ENCODE measurements around the gene SAG.
"Not testable (repeated sequence)": the region's sequence is repeated elsewhere in the genome, so short reads cannot be mapped to it uniquely, and the experiment has no call there.

The SAG gene

DNA sequence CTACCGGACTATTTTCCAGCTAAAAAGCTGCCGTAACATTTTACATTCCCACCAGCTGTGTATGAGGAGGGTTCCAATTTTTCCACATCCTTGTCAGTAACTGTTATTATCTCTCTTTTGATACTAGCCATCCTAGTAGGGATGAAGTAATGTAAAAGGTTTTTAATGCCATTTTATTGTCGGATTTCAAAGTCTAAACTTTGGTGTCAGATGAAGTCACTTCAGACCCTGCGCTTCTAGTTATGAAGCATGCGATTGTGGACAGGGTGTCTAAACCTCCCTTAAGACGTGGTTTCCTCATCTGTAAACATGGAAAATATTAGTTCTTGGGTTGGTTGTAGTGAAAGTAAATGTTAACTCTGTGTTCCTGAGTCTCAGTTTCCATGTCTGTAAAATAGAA, 51.3 kb downstream of the SAG start:
- DNase-seq, result no peak

DNA sequence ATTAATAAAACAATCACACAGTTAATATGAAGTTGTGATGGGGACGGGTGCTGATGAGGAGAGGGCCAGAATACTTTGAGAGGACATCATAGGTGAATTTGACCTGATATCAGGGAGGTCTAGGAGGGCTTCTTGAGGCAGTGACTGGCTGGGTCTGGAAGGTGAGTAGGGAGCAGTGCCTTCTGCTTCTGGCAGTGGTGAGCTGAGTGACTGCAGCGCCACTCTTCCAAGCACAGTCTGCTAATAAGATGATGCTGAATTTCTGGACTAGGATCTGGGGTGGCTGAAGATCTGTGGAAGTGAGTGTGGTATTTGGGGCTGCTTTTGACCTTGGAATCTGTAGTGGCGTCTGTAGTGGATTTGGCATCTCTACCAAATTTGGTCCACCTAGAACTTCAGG, 52.2 kb downstream of the SAG start:
- no peak for DNase-seq

DNA sequence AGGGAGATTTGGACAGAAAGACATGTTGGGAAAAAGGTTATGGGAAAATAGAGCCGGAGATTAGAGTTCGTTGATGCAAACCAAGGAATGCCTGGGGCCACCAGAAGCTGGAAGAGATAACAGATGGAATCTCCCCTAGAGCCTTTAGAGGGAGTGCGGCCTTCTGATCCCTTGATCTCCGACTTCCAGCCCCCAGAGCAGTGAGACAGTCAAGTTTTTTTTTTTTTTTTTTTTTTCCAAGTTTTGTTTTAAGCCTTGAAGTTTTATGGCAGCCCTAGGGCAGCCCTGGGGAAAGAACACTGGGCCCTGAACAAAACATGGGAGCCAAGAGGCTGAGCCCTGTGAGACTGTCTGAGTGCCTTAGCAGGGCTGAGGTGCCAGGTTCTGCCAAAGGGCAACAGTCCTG, 53.2 kb downstream of the SAG start:
- DNase-seq, result no peak

DNA sequence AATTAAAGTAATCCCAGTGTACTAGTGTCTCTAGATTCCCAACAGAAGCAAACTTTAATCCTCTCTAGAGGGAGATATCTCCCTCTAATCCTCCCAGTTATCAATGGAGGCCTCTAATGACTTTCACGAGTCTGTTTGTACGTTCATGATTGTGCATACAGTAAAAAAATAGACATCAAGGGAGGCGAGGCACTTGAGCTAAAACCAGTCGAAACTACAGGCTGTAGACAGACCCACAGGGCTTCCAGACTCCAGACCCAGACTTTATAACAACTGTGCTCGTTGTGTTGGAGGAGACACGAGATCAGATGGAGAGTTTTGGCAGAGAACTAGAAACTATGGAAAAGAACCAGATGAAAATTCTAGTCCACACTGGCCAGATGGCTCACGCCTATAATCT, 53.7 kb downstream of the SAG start:
- no peak for DNase-seq

DNA sequence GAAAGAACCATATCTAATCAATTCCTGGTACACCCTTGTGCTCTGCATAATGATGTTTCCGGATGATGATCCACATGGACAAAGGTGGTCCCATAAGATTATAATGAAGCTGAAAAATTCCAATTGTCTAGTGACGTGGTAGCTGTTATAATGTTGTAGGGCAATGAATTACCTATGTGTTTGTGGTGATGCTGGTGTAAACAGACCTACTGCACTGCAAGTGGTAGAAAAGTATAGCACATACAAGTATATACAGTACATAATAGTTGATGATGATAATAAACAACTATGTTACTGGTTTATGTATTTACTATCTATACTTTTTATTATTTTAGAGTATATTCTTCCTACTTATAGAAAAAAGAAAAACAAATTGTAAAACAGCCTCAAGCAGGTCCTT, 55.1 kb downstream of the SAG start:
- no peak for DNase-seq

DNA sequence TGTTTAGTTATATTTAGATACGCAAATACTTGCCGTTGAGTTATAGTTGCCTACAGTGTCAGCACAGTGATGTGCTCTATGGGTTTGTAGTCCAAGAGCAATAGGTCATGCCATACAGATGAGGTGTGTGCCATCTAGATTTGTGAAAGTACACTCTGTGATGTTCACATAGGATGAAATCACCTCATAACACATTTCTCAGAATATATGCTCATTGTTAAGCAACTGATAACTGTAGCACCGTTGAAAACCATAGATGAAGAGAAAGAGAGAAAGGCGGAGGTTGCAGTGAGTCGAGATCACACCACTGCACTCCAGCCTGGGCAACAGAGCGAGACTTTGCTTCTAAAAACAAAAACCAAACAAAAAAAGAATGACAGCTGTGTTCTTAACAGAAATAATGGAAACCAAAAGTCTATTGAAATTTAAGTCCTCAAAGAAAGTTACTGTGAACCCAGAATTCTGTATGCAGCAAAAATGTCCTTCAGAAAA, 56.2 kb downstream of the SAG start:
- DNase-seq, result no peak

DNA sequence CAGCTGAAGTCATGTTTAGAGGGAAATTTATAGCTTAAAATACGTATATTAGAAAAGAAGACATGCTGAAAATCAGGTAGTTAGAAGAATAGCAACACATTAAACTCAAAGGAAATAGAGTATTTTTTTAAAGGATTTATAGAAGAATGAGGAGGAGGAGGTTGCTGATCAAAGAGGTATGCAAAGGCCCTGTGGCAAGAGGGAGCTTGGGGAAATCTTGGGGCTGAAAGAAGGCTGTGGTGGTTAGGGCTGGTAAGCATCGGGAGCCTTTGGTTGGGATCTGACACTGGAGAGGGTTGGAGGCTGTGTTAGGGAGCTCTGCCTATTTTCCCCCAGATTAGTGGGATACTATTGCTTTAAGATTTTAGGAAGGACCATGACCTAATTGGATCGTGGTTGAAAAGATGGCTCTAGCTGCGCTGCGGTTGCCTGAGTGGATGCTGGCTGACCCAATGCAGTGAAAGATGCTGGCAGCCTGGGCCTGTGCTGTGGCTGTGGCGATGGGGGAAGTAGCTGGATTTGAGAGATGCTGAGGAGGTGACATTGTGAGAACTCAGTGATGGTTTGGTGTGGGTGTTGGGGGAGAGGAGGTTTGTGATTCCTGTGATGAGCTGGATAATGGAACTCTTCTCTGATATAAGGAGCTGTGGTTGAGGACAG, 58.4 kb downstream of the SAG start:
- no peak for DNase-seq

DNA sequence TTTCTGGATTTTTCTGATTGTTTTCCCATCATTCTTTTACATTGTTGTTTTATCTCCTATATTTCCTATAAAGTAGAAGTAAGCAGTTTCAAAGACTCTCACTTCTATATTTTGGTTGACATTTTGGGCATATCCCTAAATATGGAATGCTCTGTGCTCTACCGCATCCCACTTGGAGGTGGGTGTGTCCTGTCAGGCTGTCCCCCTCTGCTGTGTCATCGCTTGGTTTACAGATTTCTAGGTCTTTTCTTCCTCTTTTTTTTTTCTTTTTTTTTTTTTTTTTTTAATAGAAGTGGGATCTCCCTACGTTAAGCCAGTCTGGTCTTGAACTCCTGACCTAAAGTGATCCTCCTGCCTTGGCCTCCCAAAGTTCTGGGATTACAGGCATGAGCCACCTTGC, 60.0 kb downstream of the SAG start:
- DNase-seq, result no peak

DNA sequence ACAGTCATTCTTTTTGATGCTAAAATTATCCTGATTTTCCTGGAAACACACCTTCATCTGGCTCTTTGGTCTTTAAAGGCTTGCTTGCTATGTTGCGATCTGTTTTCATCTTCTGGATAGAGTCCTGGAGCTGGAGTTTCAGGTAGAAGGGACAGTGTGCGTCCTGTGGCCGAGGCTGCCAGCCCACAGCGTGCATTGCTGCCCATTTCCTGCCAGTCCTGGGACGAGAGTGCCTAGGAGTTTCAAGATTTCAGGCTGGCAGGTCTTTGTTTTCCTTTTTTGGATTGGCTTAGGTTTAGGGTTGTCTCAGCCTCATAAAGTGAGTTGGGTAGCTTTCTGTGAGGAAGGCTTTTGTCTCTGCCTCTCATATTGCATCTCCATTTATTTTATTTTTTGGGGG, 61.1 kb downstream of the SAG start:
- DNase-seq, result no peak

DNA sequence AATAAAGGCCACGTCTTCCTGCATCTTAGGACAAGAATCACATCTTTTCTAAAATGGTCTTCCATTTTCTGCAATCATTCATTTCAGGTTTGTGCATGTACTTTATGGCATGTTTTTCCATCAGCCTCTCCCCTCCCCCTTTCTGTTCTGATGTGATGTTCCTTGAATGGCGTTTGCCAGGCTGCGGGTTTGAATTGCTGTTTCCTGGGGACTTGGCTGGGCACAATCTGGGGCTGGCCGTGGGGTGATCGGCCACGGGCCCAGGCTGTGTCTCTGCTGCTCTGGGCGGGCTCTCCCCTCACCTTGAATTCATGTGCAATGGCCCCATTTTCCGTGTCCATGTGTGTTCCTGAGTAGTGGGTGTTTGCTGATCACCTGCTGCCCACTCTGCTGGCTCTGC, 61.8 kb downstream of the SAG start:
- DNase-seq, result no peak

DNA sequence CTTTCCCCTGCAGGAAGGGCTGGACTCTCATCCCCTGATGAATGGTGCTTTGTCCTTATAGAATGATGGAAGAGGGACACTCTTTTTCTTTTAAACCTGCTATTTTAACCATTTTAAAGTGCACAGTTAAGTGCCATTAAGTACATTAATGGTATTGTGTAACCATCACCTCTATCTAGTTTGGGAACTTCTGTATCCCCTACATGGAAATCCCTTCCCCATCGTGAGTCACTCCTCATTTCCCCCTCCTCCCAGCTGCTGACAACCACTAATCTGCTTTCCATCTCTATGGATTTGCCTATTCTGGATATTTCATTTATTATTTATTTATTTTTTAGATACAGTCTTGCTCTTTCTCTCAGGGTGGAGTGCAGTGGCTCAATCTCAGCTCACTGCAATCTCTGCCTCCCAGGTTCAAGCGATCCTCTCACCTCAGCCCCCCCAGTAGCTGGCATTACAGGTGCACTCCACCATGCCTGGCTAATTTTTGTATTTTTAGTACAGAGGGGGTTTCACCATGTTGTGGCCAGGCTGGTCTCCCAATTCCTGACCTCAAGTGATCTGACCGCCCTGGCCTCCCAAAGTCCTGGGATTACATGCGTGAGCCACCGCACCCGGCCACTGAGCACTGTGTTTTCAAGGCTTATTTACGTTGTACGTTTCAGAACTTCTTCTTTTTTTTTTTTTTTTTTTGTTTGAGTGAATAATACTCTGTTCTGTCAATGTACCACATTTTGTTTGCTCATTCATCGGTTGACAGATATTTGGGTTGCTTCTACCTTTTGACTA, 62.5 kb downstream of the SAG start:
- no peak for DNase-seq

DNA sequence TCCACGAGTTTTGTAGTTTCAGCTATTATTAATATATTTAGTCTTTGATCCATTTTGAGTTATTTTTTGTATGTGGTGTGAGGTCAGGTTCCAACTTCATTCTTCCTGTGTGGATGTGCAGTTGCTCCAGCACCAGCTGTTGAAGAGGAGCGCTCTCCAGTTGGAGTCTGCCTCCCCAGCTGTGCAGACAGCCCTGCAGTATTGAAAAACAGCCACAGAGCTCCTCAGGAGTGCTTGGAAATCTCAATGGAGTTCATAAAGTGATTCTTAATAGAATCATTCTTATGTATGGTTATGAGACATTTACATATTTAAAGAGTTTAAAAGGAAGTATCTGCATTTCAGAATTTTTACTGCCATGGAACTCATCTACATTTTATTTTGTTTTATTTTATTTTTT, 64.0 kb downstream of the SAG start:
- DNase-seq, result no peak

DNA sequence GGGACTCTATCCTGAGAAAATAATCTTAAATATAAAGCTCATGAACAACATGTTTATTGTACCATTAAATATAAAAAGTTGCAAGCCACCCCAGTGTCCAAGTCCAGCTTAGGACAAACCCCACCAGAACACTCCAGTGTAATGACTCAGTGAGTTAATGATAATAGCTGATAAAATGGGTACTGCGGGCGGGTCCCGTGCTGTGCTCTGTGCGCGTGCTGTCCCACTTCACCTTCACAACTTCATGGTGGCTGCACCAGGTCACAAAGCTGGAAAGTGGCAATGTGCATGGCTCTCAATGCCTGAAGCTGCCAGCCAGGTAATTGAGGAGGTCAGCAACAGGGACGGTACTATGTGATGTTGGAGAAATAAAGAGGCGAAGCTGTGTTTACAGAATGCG, 65.2 kb downstream of the SAG start:
- no peak for DNase-seq

DNA sequence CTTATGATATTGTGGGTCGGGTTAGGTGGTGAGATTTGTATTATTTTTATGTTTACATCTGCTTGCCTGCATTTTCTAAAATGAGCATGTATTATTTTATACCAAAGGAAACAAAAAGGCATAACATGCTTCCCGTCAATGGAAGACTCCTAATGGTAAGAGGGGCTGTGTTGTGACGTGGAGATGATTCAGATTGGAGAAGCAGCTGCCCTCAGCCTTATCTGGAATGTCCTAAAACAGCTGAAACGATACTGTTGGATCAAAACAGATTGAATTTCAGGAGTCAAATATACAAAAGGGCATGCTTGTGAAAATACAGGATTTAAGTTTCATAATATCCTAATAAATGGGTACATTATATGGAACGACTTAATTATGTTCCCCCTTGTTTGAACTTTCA, 65.7 kb downstream of the SAG start:
- DNase-seq, result no peak

DNA sequence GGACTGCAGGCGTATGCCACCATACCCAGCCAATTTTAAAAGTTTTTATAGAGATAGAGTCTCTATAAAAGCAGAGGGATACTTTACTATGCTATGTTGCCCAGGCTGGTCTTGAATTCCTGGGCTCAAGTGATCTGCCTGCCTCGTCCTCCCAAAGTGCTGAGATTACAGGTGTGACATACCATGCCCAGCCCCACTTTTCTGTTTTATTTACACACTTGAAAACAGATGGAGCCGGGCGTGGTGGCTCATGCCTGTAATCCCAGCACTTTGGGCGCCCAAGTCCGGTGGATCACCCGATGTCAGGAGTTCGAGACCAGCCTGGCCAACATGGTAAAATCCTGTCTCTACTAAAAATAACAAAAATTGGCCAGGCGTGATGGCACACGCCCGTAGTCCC, 67.2 kb downstream of the SAG start:
- not testable (repeated sequence) for DNase-seq

DNA sequence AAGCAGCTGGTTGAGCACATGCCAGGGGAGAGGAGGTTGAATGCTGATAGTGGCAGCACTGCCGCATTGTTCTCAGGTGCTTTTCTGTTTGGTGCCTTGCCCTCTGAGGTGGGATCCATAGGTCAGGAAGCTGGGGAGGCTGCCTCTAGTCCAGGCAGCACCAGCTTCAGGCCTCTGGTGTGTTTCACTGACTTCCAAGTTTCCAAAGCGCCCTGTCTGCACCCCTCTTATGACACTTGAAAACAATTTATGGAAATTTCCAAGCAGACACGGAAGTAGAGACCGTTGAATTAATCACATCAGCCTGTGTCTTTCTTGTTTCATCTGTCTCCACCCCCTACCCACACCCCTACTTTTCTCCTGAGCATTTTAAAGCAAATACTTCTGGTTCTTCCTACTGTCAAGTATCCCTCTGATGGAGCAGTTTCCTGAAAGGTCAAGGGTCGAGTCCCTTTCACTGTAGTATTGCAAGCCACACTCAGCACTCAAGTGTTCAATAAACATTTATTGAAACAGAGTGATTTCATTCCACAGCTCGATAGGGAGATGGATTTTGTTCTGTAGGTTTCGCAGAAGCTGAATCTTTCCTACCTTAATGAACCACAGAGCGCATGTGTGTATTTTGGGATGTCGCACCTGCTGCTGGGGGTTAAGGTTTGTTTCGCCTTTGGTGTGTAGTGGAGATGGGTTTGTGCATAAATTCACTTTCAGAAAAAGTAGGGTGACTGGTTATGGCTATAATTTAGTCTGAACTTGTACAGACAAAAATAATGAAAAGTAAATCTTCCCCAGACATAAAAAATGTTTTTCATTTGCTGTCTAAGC, 68.1 kb downstream of the SAG start:
- no peak for DNase-seq

DNA sequence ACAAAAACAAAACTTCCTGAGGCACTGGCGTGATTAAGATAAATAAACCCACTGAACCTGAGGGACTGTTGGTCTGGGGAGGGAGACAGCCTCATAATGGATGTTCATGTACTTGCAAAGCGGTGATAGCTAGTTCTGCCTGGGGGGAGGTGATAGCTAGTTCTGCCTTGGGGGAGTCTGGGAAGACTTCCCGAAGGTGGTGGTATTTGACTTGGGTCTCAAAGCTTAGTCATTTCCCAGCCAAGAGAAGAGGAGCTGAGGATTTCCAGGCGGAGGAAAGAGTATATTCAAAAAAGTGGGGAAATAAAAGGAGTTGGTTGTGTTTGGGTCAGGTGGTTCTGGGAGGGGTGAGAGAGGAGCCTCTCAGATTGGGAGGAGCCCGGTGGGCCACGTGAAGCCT, 71.4 kb downstream of the SAG start:
- no peak for DNase-seq

DNA sequence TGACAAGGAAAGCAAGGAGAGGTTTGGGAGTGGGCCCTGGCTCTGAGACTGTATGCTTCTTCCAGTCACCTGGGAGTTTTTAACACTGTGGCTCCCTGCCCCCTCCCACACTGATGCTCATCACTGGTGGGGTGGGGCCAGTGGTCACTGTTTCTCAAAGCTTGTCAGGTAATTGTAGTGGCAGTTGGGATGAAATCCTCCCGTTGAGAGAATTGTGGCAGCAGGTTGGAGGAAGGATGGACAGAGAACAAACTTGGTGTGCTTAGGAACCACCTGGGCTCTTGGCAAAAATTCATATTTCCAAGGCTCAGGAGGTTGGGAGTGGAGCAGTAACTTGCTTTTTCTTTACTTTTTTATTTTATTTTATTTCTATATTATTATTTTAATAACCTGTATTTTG, 71.8 kb downstream of the SAG start:
- no peak for DNase-seq

DNA sequence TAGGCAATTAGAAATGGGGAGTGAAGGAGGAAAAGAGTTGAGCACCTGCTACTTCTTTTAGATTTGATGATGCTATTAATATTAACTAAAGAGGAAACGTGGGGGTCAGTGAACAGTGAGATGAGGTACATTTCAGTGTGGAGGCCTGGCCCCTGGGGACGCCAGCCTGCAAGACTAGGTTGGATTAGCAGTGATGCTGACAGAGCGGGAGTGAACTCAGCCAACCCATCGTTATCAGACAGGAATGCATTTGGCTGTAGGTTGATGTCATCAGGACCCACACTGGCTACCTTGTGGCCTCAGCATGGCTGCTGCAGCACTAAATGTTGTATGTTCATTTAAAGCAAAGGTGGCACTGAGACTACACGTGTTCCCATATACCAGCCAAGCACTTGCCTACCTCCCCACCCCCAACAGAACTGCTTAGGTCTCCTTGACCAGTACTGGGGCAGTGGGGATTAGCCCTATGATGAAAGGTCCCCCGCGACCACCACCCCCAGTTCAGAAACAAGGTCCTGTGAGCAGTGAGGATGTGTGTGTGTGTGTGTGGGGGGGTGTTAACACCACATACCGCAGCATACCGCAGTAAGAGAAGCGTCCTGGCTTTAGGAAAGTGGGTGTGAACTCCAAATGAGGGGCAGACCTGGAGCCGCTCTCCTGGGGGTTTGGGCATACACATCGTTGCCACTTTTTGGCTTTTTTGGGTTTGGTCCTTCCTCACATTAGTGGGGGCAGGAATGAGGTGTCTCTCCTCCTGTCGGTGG, 72.7 kb downstream of the SAG start:
- DNase-seq, result no peak

DNA sequence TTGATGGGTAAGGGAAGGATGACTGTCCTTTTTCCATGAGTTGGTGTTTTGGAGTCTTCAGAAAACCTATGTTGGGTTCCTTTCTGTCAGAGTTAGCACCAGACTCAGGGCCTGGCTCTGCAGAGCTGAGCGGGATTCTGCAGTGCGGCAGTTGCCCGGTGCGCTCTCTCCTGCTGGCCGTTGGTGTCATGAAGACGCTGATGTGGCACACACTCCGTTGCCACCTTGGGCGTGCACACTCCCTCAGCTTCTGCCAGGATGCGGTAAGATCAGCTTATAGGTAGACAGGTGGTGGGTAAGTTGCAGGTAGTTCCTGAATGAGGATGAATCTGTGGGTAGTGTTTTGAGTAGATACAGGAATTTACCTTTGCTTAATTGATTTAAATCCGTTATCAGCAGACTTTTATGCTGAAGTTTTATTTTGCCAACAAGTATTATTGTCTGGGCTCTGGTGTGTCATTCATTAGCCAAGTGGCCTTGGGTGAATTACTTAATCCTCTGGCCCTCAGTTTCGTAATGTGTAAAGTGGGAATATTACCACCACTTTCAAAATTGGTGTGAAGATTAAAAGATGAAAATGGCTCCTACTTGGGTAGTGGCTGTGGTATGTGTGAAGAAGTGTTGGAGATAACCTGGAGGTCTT, 73.5 kb downstream of the SAG start:
- DNase-seq, result no peak

DNA sequence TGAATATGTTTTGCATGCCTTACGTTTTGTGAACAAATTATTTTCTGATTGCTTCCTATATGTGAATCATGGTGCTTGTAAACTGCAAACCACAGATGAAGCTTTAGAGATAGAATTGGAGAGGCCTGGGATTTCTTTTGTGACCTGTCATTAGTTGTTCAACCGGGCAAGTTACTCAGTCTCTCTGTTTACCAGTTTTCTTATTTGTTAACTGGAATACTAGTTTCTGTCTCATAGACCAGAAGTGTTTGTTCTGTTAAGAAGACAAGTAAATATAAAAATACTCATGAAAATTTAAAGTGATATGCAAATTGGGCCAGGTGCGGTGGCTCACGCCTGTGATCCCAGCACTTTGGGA, 74.0 kb downstream of the SAG start:
- DNase-seq, result no peak

DNA sequence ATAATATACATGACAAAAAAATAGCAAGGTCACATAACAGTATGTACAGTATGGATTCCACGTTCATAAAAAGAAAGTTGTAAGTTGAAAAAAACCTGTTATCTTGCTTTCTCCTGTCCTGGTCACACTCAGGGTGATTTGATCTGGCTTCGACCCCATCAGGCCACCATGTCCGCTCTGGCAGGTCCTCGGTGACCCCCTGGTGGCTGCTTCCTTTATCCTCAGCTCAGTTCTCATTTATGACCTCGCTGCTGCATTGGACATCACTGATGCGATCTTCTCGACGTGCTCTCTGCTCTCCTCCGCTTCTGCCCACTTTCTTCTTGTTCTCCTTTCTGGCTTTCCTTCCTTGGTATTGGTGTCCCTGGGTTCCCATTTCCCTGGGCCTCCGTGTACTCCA, 76.4 kb downstream of the SAG start:
- DNase-seq, result no peak
